Measurements from ENCODE around the gene C5AR1.

The C5AR1 gene

GRCh38 chr19:47306303-47306702 lies 3.4 kb upstream of the C5AR1 start:
- H3K9me2 ChIP-seq (replicated peaks; ENCODE audit: control insufficient read depth, low read length) = no peaks in the 10 kb centered on the region
- H3K79me2 ChIP-seq (ENCODE audit: control insufficient read depth, low read length) = no peaks in the 10 kb centered on the region
- no peak overlapping the region for H3K4me2 ChIP-seq (ENCODE audit: low read length)
- H3K9me3 ChIP-seq (ENCODE audit: control insufficient read depth, insufficient read depth, low read length) = no peaks in the 10 kb centered on the region
- peaks cover 2% of the 10 kb centered on the region; the same call in 1 of the 2 replicates for H3F3A ChIP-seq (ENCODE audit: control insufficient read depth, insufficient read depth)
- H4K20me1 ChIP-seq (ENCODE audit: control insufficient read depth, insufficient read depth, low read depth, low read length) = no peaks in the 10 kb centered on the region
- H3K27ac ChIP-seq (ENCODE audit: low read depth, low read length) = no peak overlapping the region
- no peak overlapping the region for H3K4me3 ChIP-seq (ENCODE audit: low read length)
- H3K4me1 ChIP-seq (ENCODE audit: control insufficient read depth, low read length) = peaks cover 36% of the 10 kb centered on the region
- no peaks in the 10 kb centered on the region for H3K36me3 ChIP-seq (ENCODE audit: control insufficient read depth, low read length)
- peaks cover 17% of the 10 kb centered on the region; the same call in 1 of the 2 replicates for H3K27me3 ChIP-seq (ENCODE audit: control insufficient read depth, low read length)
- no peak for TF ChIP-seq CTCF (IDR thresholded peaks at IDR 0.05; ENCODE audit: low read depth, low read length, poor library complexity, severe bottlenecking)

GRCh38 chr19:47309038-47309437 lies 623 bp upstream of the C5AR1 start:
- Histone ChIP-seq H3K27ac (ENCODE audit: low read depth, low read length) (no peak overlapping the region), H3F3A (ENCODE audit: control insufficient read depth, insufficient read depth) (peaks cover 1% of the 10 kb centered on the region; the same call in 1 of the 2 replicates), H3K9me2 (replicated peaks; ENCODE audit: control insufficient read depth, low read length) (no peaks in the 10 kb centered on the region), H3K4me3 (ENCODE audit: low read length) (no peak overlapping the region), H3K4me2 (ENCODE audit: low read length) (peak overlapping the region; percentile 26), H3K79me2 (ENCODE audit: control insufficient read depth, low read length) (no peaks in the 10 kb centered on the region), H3K4me1 (ENCODE audit: control insufficient read depth, low read length) (peaks cover 19% of the 10 kb centered on the region), H4K20me1 (ENCODE audit: control insufficient read depth, insufficient read depth, low read depth, low read length) (no peaks in the 10 kb centered on the region), H3K9me3 (ENCODE audit: control insufficient read depth, insufficient read depth, low read length) (no peaks in the 10 kb centered on the region), H3K36me3 (ENCODE audit: control insufficient read depth, low read length) (no peaks in the 10 kb centered on the region), H3K27me3 (ENCODE audit: control insufficient read depth, low read length) (peaks cover 17% of the 10 kb centered on the region; the same call in 1 of the 2 replicates)
- TF ChIP-seq CTCF (IDR thresholded peaks at IDR 0.05; ENCODE audit: low read depth, low read length, poor library complexity, severe bottlenecking) (no peak), EZH2phosphoT487 (IDR thresholded peaks at IDR 0.05; ENCODE audit: borderline replicate concordance, low read length) (no peak)

GRCh38 chr19:47310323-47310722 lies 662 bp downstream of the C5AR1 start:
- no peaks in the 10 kb centered on the region for H3K36me3 ChIP-seq (ENCODE audit: control insufficient read depth, low read length)
- H3K4me1 ChIP-seq (ENCODE audit: control insufficient read depth, low read length) = peaks cover 15% of the 10 kb centered on the region
- no peak overlapping the region for H3K4me2 ChIP-seq (ENCODE audit: low read length)
- no peak overlapping the region for H3K27ac ChIP-seq (ENCODE audit: low read depth, low read length)
- no peaks in the 10 kb centered on the region for H3K9me3 ChIP-seq (ENCODE audit: control insufficient read depth, insufficient read depth, low read length)
- H3K4me3 ChIP-seq (ENCODE audit: low read length) = no peak overlapping the region
- TF ChIP-seq CTCF (IDR thresholded peaks at IDR 0.05; ENCODE audit: low read depth, low read length, poor library complexity, severe bottlenecking) = no peak
- TF ChIP-seq EZH2phosphoT487 (IDR thresholded peaks at IDR 0.05; ENCODE audit: borderline replicate concordance, low read length) = no peak
- no peaks in the 10 kb centered on the region for H3K79me2 ChIP-seq (ENCODE audit: control insufficient read depth, low read length)
- peaks cover 20% of the 10 kb centered on the region for H3K27me3 ChIP-seq (ENCODE audit: control insufficient read depth, low read length)
- no peaks in the 10 kb centered on the region for H4K20me1 ChIP-seq (ENCODE audit: control insufficient read depth, insufficient read depth, low read depth, low read length)
- no peaks in the 10 kb centered on the region for H3F3A ChIP-seq (ENCODE audit: control insufficient read depth, insufficient read depth)
- H3K9me2 ChIP-seq (replicated peaks; ENCODE audit: control insufficient read depth, low read length) = no peaks in the 10 kb centered on the region

DNA sequence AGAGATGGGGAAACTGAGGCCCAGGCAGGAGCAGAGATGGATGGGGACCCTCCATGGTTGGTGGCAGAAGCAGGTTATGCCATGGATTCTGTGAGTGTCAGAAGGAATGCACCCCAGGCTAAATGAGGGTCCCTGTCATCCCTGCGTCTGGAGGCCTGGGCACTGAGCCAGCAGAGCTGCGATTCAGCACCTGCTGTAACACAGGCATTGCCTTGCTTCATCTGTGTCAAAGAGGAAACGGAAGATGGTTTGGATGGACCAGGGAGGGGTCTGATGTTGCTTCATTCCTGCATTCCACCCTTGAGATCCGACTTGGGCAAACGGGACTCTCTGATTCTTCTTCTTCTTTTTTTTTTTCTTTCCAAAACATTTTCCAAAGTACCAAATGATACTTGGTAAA lies 1.2 kb downstream of the C5AR1 start:
- Histone ChIP-seq H3K4me1 (ENCODE audit: control insufficient read depth, low read length) (peaks cover 12% of the 10 kb centered on the region), H3K27me3 (ENCODE audit: control insufficient read depth, low read length) (peaks cover 21% of the 10 kb centered on the region), H3K9me3 (ENCODE audit: control insufficient read depth, insufficient read depth, low read length) (no peaks in the 10 kb centered on the region), H3F3A (ENCODE audit: control insufficient read depth, insufficient read depth) (no peaks in the 10 kb centered on the region), H3K79me2 (ENCODE audit: control insufficient read depth, low read length) (no peaks in the 10 kb centered on the region), H3K4me2 (ENCODE audit: low read length) (no peak overlapping the region), H3K4me3 (ENCODE audit: low read length) (no peak overlapping the region), H3K27ac (ENCODE audit: low read depth, low read length) (no peak overlapping the region), H3K36me3 (ENCODE audit: control insufficient read depth, low read length) (no peaks in the 10 kb centered on the region), H3K9me2 (replicated peaks; ENCODE audit: control insufficient read depth, low read length) (no peaks in the 10 kb centered on the region), H4K20me1 (ENCODE audit: control insufficient read depth, insufficient read depth, low read depth, low read length) (no peaks in the 10 kb centered on the region)
- TF ChIP-seq EZH2phosphoT487 (IDR thresholded peaks at IDR 0.05; ENCODE audit: borderline replicate concordance, low read length) = no peak
- TF ChIP-seq CTCF (IDR thresholded peaks at IDR 0.05; ENCODE audit: low read depth, low read length, poor library complexity, severe bottlenecking) = no peak

Measured in DOHH2 (cell line).